GM12878 (cell line): ENCODE data around the gene ZNF462. TPM values are rescaled to one million over a fixed set of nuclear protein-coding genes. Genes with fewer than 3 reads are reported as not detected.

ENCODE experiments used
- ATAC-seq: fragments of 200-7000 bp; cut with Tn5 transposase; 3 replicates; pipeline ENCODE4 v1.9.1; 2020; ENCODE audit warnings: mild to moderate bottlenecking, moderate library complexity
- BruUV-seq: library from RNA; stranded (reverse); fragments of 400-500 nt; replicated peaks from 2 replicates; lab custom pipeline; 2021; lab: Mats Ljungman, UMichigan
- CTCF ChIA-PET: fragments of 300-600 bp; sonication (Branson Sonifier 250); formaldehyde crosslinking; extraction: SDS; loops from one replicate; lab custom pipeline; 2021; ENCODE audit warnings: inconsistent platforms; lab: Yijun Ruan, JAX
- POLR2A ChIA-PET: fragments of 350-600 bp; formaldehyde crosslinking; extraction: SDS; loops from one replicate; lab custom pipeline; 2021; ENCODE audit warnings: inconsistent platforms; lab: Charles Lee
- RAD21 ChIA-PET: fragments of 300-600 bp; sonication (Branson Sonifier 250); formaldehyde crosslinking; loops from one replicate; lab custom pipeline; 2023; ENCODE audit warnings: antibody characterized with exemption; ENCODE audit not compliant: unreplicated experiment; lab: Charles Lee
- SMC1A ChIA-PET: fragments of 300-600 bp; sonication (Branson Sonifier 250); formaldehyde crosslinking; loops from one replicate; lab custom pipeline; 2023; ENCODE audit not compliant: unreplicated experiment, uncharacterized antibody; lab: Charles Lee
- DNase-seq: peaks from one replicate; pipeline ENCODE4 v3.0.0-alpha.2; 2011; ENCODE audit warnings: low read depth, low spot score
- FAIRE-seq: peaks from 3 replicates; lab custom pipeline; 2011; peaks lifted over from hg19 to GRCh38; lab: Jason Lieb, UNC
- H2AFZ ChIP-seq: 2 replicates; pipeline ENCODE4 v1.6.0; 2011; ENCODE audit warnings: low read depth, low read length, control low read depth; ENCODE audit not compliant: control insufficient read depth
- H3K27ac ChIP-seq: 2 replicates; pipeline ENCODE4 v1.5.1; 2011; ENCODE audit warnings: control low read depth; ENCODE audit not compliant: control insufficient read depth, insufficient read depth
- H3K27me3 ChIP-seq, 2 experiments: replicated peaks in 1 of 2; 2 replicates each; pipeline versions ENCODE4 v1.6.0 to v1.6.1; 2011; ENCODE audit warnings: low read length in 1 of 2; ENCODE audit not compliant: control insufficient read depth in 2 of 2, insufficient read depth in 2 of 2
- H3K36me3 ChIP-seq, 2 experiments: 2 replicates each; pipeline ENCODE4 v1.5.1; 2011; ENCODE audit warnings: low read length in 1 of 2; ENCODE audit not compliant: control insufficient read depth in 2 of 2, insufficient read depth in 2 of 2
- H3K4me1 ChIP-seq: 2 replicates; pipeline ENCODE4 v1.6.1; 2011; ENCODE audit warnings: mild to moderate bottlenecking, low read length, moderate library complexity, mixed read lengths; ENCODE audit not compliant: control insufficient read depth, insufficient read depth
- H3K4me2 ChIP-seq: 2 replicates; pipeline ENCODE4 v1.6.0; 2011; ENCODE audit warnings: control low read depth; ENCODE audit not compliant: control insufficient read depth, insufficient read depth
- H3K4me3 ChIP-seq: fragments of 200-600 bp; sonication (generic); 2 replicates; pipeline ENCODE4 v1.5.1; 2016
- H3K79me2 ChIP-seq: 2 replicates; pipeline ENCODE4 v1.6.0; 2011; ENCODE audit warnings: low read length; ENCODE audit not compliant: control insufficient read depth, insufficient read depth
- H3K9ac ChIP-seq: 2 replicates; pipeline ENCODE4 v1.8.0; 2011; ENCODE audit warnings: low read length, control low read depth, mixed read lengths; ENCODE audit not compliant: control insufficient read depth, insufficient read depth
- H3K9me3 ChIP-seq: replicated peaks from 3 replicates; pipeline ENCODE4 v1.5.1; 2011; ENCODE audit warnings: mild to moderate bottlenecking, low read length; ENCODE audit not compliant: control insufficient read depth, insufficient read depth
- H4K20me1 ChIP-seq: 2 replicates; pipeline ENCODE4 v1.6.0; 2011; ENCODE audit not compliant: control insufficient read depth, insufficient read depth
- CEBPB ChIP-seq, 2 experiments: fragments of 150-350 bp in 1 of 2; IDR thresholded peaks; 2 replicates each; pipeline ENCODE4 v1.6.1; 2012 to 2014; ENCODE audit warnings: low read depth in 2 of 2, low read length in 2 of 2, borderline replicate concordance in 1 of 2, inconsistent platforms in 1 of 2
- CREM ChIP-seq: IDR thresholded peaks from 2 replicates; pipeline ENCODE4 v1.6.1; 2014; ENCODE audit warnings: antibody characterized with exemption, low read depth
- HDGF ChIP-seq: fragments of 450-650 bp; IDR thresholded peaks from 2 replicates; pipeline ENCODE4 v1.6.1; 2016; ENCODE audit warnings: antibody characterized with exemption
- NR2C1 ChIP-seq: fragments of 450-650 bp; IDR thresholded peaks from 2 replicates; pipeline ENCODE4 v1.6.1; 2017; ENCODE audit warnings: antibody characterized with exemption, mild to moderate bottlenecking, moderate library complexity
- NRF1 ChIP-seq: conservative IDR thresholded peaks from 2 replicates; pipeline ENCODE4 v1.6.1; 2011; ENCODE audit warnings: mild to moderate bottlenecking, low read depth, low read length, improper control_type of control experiment
- POLR2A ChIP-seq: IDR thresholded peaks from 2 replicates; pipeline ENCODE4 v1.6.1; 2011; ENCODE audit warnings: low read depth, mild to moderate bottlenecking, low read length
- RAD51 ChIP-seq: fragments of 450-650 bp; IDR thresholded peaks from 2 replicates; pipeline ENCODE4 v1.6.1; 2016; ENCODE audit warnings: moderate library complexity, mild to moderate bottlenecking, inconsistent platforms
- SIN3A ChIP-seq: IDR thresholded peaks from 2 replicates; pipeline ENCODE4 v1.6.1; 2012; ENCODE audit warnings: low read depth, low read length, improper control_type of control experiment
- TBL1XR1 ChIP-seq: IDR thresholded peaks from 2 replicates; pipeline ENCODE4 v1.6.1; 2012; ENCODE audit warnings: low read depth, low read length, improper control_type of control experiment
- TCF12 ChIP-seq: IDR thresholded peaks from 2 replicates; pipeline ENCODE4 v1.6.1; 2011; ENCODE audit warnings: low read depth, mild to moderate bottlenecking, low read length
- TCF3 ChIP-seq: IDR thresholded peaks from 2 replicates; pipeline ENCODE4 v1.6.1; 2012; ENCODE audit warnings: low read depth, mild to moderate bottlenecking, low read length, borderline replicate concordance; ENCODE audit not compliant: insufficient read depth
- TCF7 ChIP-seq: IDR thresholded peaks from 2 replicates; pipeline ENCODE4 v1.6.1; 2014; ENCODE audit warnings: antibody characterized with exemption, borderline replicate concordance
- WGBS: methylation state at CpG from one replicate; pipeline ENCODE4 v1.1.6; 2016; ENCODE audit warnings: low lambda C conversion rate; ENCODE audit not compliant: insufficient replicate concordance, insufficient coverage; ENCODE audit errors: missing lambda C conversion rate; 5-methylcytosine and 5-hydroxymethylcytosine counted together
- in situ Hi-C: fragments of 300-500 bp; cut with MboI; formaldehyde crosslinking; loops from 9 replicates; pipeline ENCODE4 v1.14.3; 2018; ENCODE audit warnings: mixed read lengths
- intact Hi-C: fragments of 100-400 bp; cut with micrococcal nuclease; formaldehyde crosslinking; loops from one replicate; pipeline ENCODE4 v1.14.2; 2022; ENCODE audit not compliant: unreplicated experiment
- polyA plus RNA-seq, 11 experiments: library from polyadenylated mRNA; depleted of rRNA in 4 of 11; unstranded in 6 of 11; stranded (reverse) in 5 of 11; fragments of >200 nt; fragmentation: Nextera tagmentation in 4 of 11; fragmentation: Illumina TruSeq in 1 of 11; extraction: Ambion mirVana in 4 of 11; extraction: Trizol in 1 of 11; gene quantifications; 1 replicate in 1 of 11; 2 replicates in 10 of 11; pipeline versions ENCODE4 v1.2.1 to v1.2.3, GENCODE V29; 2011 to 2016; ENCODE audit warnings: inconsistent platforms in 2 of 11, missing spikeins in 2 of 11, low read depth in 1 of 11
- total RNA-seq, 4 experiments: library from RNA; depleted of rRNA in 3 of 4; stranded (reverse); fragments of >200 nt in 3 of 4; fragmentation: Illumina TruSeq in 1 of 4; extraction: Trizol in 1 of 4; gene quantifications; 2 replicates each; pipeline versions ENCODE4 v1.2.1 to v1.2.3, GENCODE V29; 2013 to 2021
- TF ChIP-seq, protein P1 (sequence below): IDR thresholded peaks from 2 replicates; pipeline ENCODE4 v1.6.1; 2012; ENCODE audit warnings: mild to moderate bottlenecking, low read depth, low read length

The ZNF462 gene
- total and polyA plus RNA-seq, 10 of the 15 experiments (the other 5 are each of a cell fraction or from before 2014, with no cell fraction given) = 0.27 to 13.7 (median 0.55) TPM

DNA sequence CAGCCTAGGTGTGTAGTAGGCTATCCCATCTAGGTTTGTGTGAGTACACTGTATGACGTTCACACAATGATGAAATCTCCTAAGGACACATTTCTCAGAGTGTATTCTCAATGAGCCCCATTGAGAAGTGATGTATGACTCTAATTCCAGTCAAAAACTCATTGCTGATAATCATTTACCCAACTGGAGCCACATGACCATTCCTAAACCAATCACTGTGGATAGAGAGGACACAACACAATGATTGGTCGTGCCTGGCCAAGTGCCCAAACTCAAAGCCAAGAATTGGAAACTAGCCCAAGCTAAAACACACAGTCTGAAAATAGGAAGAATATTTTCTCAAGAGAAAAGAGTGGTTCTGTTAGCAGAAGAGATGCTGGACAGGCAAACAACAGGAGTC lies 191.2 kb downstream of the ZNF462 start:
- 0% methylated on average over 2 of the region's 2 CpGs for WGBS
- SMC1A ChIA-PET = interaction anchor here (1.4 kb wide), 1 partner anchor 24 kb away, joined by 3 read pairs; no protein-coding TSS in a partner anchor
- H3K79me2 ChIP-seq = no peaks in the 10 kb centered on the region
- intact Hi-C loops (no loop called here), in situ Hi-C loops (no loop called here)
- POLR2A ChIA-PET = no interaction called here
- H2AFZ ChIP-seq = no peak overlapping the region
- no peaks in the 10 kb centered on the region for H4K20me1 ChIP-seq
- RAD21 ChIA-PET = no interaction called here
- H3K9ac ChIP-seq = no peak overlapping the region
- DNase-seq = no peak
- H3K4me1 ChIP-seq = no peaks in the 10 kb centered on the region
- H3K27me3 ChIP-seq = no peaks in the 10 kb centered on the region
- no peaks in the 10 kb centered on the region for H3K9me3 ChIP-seq
- no peak overlapping the region for H3K27ac ChIP-seq
- CTCF ChIA-PET = interaction anchor here (1.9 kb wide), 1 partner anchor 9 kb away, joined by 5 read pairs; no protein-coding TSS in a partner anchor
- no peak for TF ChIP-seq POLR2A
- no peak for TF ChIP-seq CEBPB (IDR thresholded peaks at IDR 0.05; ENCODE audit: borderline replicate concordance in 1 of 2, low read depth in 2 of 2, low read length in 2 of 2)
- no peak for TF ChIP-seq SIN3A
- no peak for TF ChIP-seq TBL1XR1
- TF ChIP-seq HDGF = no peak
- no peak for TF ChIP-seq CREM
- TF ChIP-seq NR2C1 = no peak
- no peak for TF ChIP-seq NRF1
- TF ChIP-seq TCF3 = no peak
- TF ChIP-seq TCF7 = no peak
- no peak for TF ChIP-seq TCF12
- TF ChIP-seq RAD51 = no peak
- TF ChIP-seq, protein P1, sequence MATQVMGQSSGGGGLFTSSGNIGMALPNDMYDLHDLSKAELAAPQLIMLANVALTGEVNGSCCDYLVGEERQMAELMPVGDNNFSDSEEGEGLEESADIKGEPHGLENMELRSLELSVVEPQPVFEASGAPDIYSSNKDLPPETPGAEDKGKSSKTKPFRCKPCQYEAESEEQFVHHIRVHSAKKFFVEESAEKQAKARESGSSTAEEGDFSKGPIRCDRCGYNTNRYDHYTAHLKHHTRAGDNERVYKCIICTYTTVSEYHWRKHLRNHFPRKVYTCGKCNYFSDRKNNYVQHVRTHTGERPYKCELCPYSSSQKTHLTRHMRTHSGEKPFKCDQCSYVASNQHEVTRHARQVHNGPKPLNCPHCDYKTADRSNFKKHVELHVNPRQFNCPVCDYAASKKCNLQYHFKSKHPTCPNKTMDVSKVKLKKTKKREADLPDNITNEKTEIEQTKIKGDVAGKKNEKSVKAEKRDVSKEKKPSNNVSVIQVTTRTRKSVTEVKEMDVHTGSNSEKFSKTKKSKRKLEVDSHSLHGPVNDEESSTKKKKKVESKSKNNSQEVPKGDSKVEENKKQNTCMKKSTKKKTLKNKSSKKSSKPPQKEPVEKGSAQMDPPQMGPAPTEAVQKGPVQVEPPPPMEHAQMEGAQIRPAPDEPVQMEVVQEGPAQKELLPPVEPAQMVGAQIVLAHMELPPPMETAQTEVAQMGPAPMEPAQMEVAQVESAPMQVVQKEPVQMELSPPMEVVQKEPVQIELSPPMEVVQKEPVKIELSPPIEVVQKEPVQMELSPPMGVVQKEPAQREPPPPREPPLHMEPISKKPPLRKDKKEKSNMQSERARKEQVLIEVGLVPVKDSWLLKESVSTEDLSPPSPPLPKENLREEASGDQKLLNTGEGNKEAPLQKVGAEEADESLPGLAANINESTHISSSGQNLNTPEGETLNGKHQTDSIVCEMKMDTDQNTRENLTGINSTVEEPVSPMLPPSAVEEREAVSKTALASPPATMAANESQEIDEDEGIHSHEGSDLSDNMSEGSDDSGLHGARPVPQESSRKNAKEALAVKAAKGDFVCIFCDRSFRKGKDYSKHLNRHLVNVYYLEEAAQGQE = no peak
- H3K4me3 ChIP-seq = no peak overlapping the region
- H3K36me3 ChIP-seq = no peaks in the 10 kb centered on the region
- FAIRE-seq = no peak
- no peak overlapping the region for H3K4me2 ChIP-seq
- BruUV-seq = no TSS peak
- no peak for ATAC-seq
